Dermis blood vessel endothelial cell (primary cell): ENCODE data around the gene PARS2. TPM values are rescaled to one million over a fixed set of nuclear protein-coding genes. Genes with fewer than 3 reads are reported as not detected.
"Not testable (repeated sequence)": the region's sequence is repeated elsewhere in the genome, so short reads cannot be mapped to it uniquely, and the experiment has no call there.

ENCODE experiments used
- DNase-seq: peaks from one replicate; pipeline ENCODE4 v3.0.0; 2010
- total RNA-seq: library from RNA; depleted of rRNA; stranded (reverse); fragments of >200 nt; gene quantifications from 2 replicates; pipeline ENCODE4 v1.2.3, GENCODE V29; 2014

PARS2 gene
- total RNA-seq, 1 donor from 2014 or later, result 4.8 TPM

- DNase-seq, result no peak
Observed at GRCh38 chr1:54800041-54800898, 35.9 kb upstream of the PARS2 start.

GRCh38 chr1:54798769-54799641 is 34.7 kb upstream of the PARS2 start:
- no peak for DNase-seq

GRCh38 chr1:54798206-54798605 is 33.9 kb upstream of the PARS2 start:
- DNase-seq, result no peak

GRCh38 chr1:54796902-54797301 is 32.6 kb upstream of the PARS2 start:
- no peak for DNase-seq

- no peak for DNase-seq
Observed at GRCh38 chr1:54795841-54796468, 31.6 kb upstream of the PARS2 start.

- no peak for DNase-seq
Observed at GRCh38 chr1:54795356-54795665, 31.0 kb upstream of the PARS2 start.

GRCh38 chr1:54794451-54795355 is 30.4 kb upstream of the PARS2 start:
- DNase-seq, result no peak

GRCh38 chr1:54792686-54793282 is 28.5 kb upstream of the PARS2 start:
- DNase-seq, result no peak

- peak; percentile 58 for DNase-seq
Observed at GRCh38 chr1:54791880-54792522, 27.7 kb upstream of the PARS2 start.

- DNase-seq, result no peak
Observed at GRCh38 chr1:54788459-54788858, 24.1 kb upstream of the PARS2 start.

- DNase-seq, result no peak
Observed at GRCh38 chr1:54787604-54788003, 23.3 kb upstream of the PARS2 start.

GRCh38 chr1:54786778-54787177 is 22.5 kb upstream of the PARS2 start:
- DNase-seq, result no peak

GRCh38 chr1:54784066-54784465 is 19.7 kb upstream of the PARS2 start:
- DNase-seq, result no peak

- DNase-seq, result no peak
Observed at GRCh38 chr1:54782588-54782987, 18.3 kb upstream of the PARS2 start.

- DNase-seq, result no peak
Observed at GRCh38 chr1:54782156-54782555, 17.8 kb upstream of the PARS2 start.

GRCh38 chr1:54781023-54781723 is 16.9 kb upstream of the PARS2 start:
- DNase-seq, result no peak

- DNase-seq, result no peak
Observed at GRCh38 chr1:54777431-54777830, 13.1 kb upstream of the PARS2 start.

- no peak for DNase-seq
Observed at GRCh38 chr1:54777011-54777410, 12.7 kb upstream of the PARS2 start.

GRCh38 chr1:54775828-54776721 is 11.8 kb upstream of the PARS2 start:
- DNase-seq, result not testable (repeated sequence)
